ENCODE results near the gene RO60. TPM values are rescaled to one million over a fixed set of nuclear protein-coding genes. Genes with fewer than 3 reads are reported as not detected.
A peak's percentile ranks its signal among the peaks of the same experiment; 100 is the strongest.

The RO60 gene
- polyA plus RNA-seq, 1 donor from 2014 or later = 36.7 TPM

GRCh38 chr1:193060406-193060805 is 994 bp downstream of the RO60 start:
- H2AFZ ChIP-seq (ENCODE audit: low read depth, low read length) = peak overlapping the region; percentile 85
- H3K9ac ChIP-seq (ENCODE audit: low read length) = peak overlapping the region; percentile 98
- no peaks in the 10 kb centered on the region for H3K9me3 ChIP-seq (ENCODE audit: low read length)
- H3K79me2 ChIP-seq (replicated peaks; ENCODE audit: insufficient read depth, low read length) = peaks cover 82% of the 10 kb centered on the region
- peak overlapping the region; percentile 97 for H3K4me2 ChIP-seq (ENCODE audit: low read length)
- peak overlapping the region; percentile 98 for H3K27ac ChIP-seq (ENCODE audit: low read length)
- no peaks in the 10 kb centered on the region for H3K9me2 ChIP-seq (ENCODE audit: insufficient read depth, low read length)
- H3K27me3 ChIP-seq (ENCODE audit: insufficient read depth, low read depth, low read length) = no peaks in the 10 kb centered on the region
- TF ChIP-seq RAD21 (conservative IDR thresholded peaks at IDR 0.05) (no peak), MXI1 (conservative IDR thresholded peaks at IDR 0.05; ENCODE audit: poor library complexity, severe bottlenecking) (no peak), CTCF (IDR thresholded peaks at IDR 0.05; ENCODE audit: poor library complexity, severe bottlenecking) (no peak), EP300 (conservative IDR thresholded peaks at IDR 0.05; ENCODE audit: poor library complexity, severe bottlenecking) (no peak)
- H3F3A ChIP-seq (ENCODE audit: insufficient read depth, low read length, poor library complexity, severe bottlenecking) = peaks cover 8% of the 10 kb centered on the region
- no peaks in the 10 kb centered on the region for H4K20me1 ChIP-seq (ENCODE audit: insufficient read depth)
- peak overlapping the region; percentile 88 for H3K4me3 ChIP-seq (ENCODE audit: low read length)
- H3K36me3 ChIP-seq (ENCODE audit: insufficient read depth, low read length) = no peaks in the 10 kb centered on the region

GRCh38 chr1:193060938-193061337 is 1.5 kb downstream of the RO60 start:
- Histone ChIP-seq H3K9ac (ENCODE audit: low read length) (peak overlapping the region; percentile 98), H3K4me2 (ENCODE audit: low read length) (peak overlapping the region; percentile 97), H3K4me3 (ENCODE audit: low read length) (peak overlapping the region; percentile 88), H4K20me1 (ENCODE audit: insufficient read depth) (no peaks in the 10 kb centered on the region), H3K27me3 (ENCODE audit: insufficient read depth, low read depth, low read length) (no peaks in the 10 kb centered on the region), H3K9me2 (ENCODE audit: insufficient read depth, low read length) (no peaks in the 10 kb centered on the region), H3K79me2 (replicated peaks; ENCODE audit: insufficient read depth, low read length) (peaks cover 87% of the 10 kb centered on the region), H2AFZ (ENCODE audit: low read depth, low read length) (no peak overlapping the region), H3K9me3 (ENCODE audit: low read length) (no peaks in the 10 kb centered on the region), H3K27ac (ENCODE audit: low read length) (no peak overlapping the region), H3F3A (ENCODE audit: insufficient read depth, low read length, poor library complexity, severe bottlenecking) (peaks cover 8% of the 10 kb centered on the region), H3K36me3 (ENCODE audit: insufficient read depth, low read length) (no peaks in the 10 kb centered on the region)
- TF ChIP-seq TAF1 (IDR thresholded peaks at IDR 0.05; ENCODE audit: low read depth) (no peak), MXI1 (conservative IDR thresholded peaks at IDR 0.05; ENCODE audit: poor library complexity, severe bottlenecking) (peak; percentile 24)

- Histone ChIP-seq H2AFZ (ENCODE audit: low read depth, low read length) (no peak overlapping the region), H3K9ac (ENCODE audit: low read length) (no peak overlapping the region), H3K27ac (ENCODE audit: low read length) (no peak overlapping the region), H3K4me2 (ENCODE audit: low read length) (no peak overlapping the region), H4K20me1 (ENCODE audit: insufficient read depth) (no peaks in the 10 kb centered on the region), H3K79me2 (replicated peaks; ENCODE audit: insufficient read depth, low read length) (peaks cover 88% of the 10 kb centered on the region), H3K27me3 (ENCODE audit: insufficient read depth, low read depth, low read length) (no peaks in the 10 kb centered on the region), H3K4me3 (ENCODE audit: low read length) (no peak overlapping the region), H3F3A (ENCODE audit: insufficient read depth, low read length, poor library complexity, severe bottlenecking) (peaks cover 8% of the 10 kb centered on the region), H3K9me2 (ENCODE audit: insufficient read depth, low read length) (no peaks in the 10 kb centered on the region), H3K9me3 (ENCODE audit: low read length) (no peaks in the 10 kb centered on the region), H3K36me3 (ENCODE audit: insufficient read depth, low read length) (no peaks in the 10 kb centered on the region)
- TF ChIP-seq CTCF (IDR thresholded peaks at IDR 0.05; ENCODE audit: poor library complexity, severe bottlenecking) (no peak), EP300 (conservative IDR thresholded peaks at IDR 0.05; ENCODE audit: poor library complexity, severe bottlenecking) (no peak), TAF1 (IDR thresholded peaks at IDR 0.05; ENCODE audit: low read depth) (no peak), MXI1 (conservative IDR thresholded peaks at IDR 0.05; ENCODE audit: poor library complexity, severe bottlenecking) (no peak), SMC3 (conservative IDR thresholded peaks at IDR 0.05; ENCODE audit: poor library complexity) (no peak), RAD21 (conservative IDR thresholded peaks at IDR 0.05) (no peak), EZH2 (IDR thresholded peaks at IDR 0.05; ENCODE audit: borderline replicate concordance, insufficient read depth, low read length, poor library complexity, severe bottlenecking) (no peak), POLR2AphosphoS5 (IDR thresholded peaks at IDR 0.05) (no peak), REST (IDR thresholded peaks at IDR 0.05; ENCODE audit: borderline replicate concordance) (no peak)
Observed at GRCh38 chr1:193062698-193063463, 3.5 kb downstream of the RO60 start.
